Activated T-cell treated with anti-CD3 and anti-CD28 coated beads, Interleukin-2, amount 50 U/mL, for 72 hours (primary cell): ENCODE results near the gene CMIP. TPM values are rescaled to one million over a fixed set of nuclear protein-coding genes. Genes with fewer than 3 reads are reported as not detected.

Experiments
- ATAC-seq, 2 donors: fragments of 150-1000 bp; cut with Tn5 transposase; replicated peaks in 1 of 2; 2 replicates each; pipeline ENCODE4 v1.10.0; 2021; ENCODE audit warnings: moderate library complexity in 2 of 2, mild to moderate bottlenecking in 1 of 2
- DNase-seq, 2 donors: peaks; one replicate each; pipeline ENCODE4 v3.0.0; 2021 to 2022; ENCODE audit warnings: mixed read lengths in 1 of 2
- H3K27ac Mint-ChIP-seq: one replicate; pipeline ENCODE4 v1.8.0; 2022; ENCODE audit warnings: mild to moderate bottlenecking, moderate library complexity, mixed read lengths
- H3K27me3 Mint-ChIP-seq: one replicate; pipeline ENCODE4 v1.8.0; 2022; ENCODE audit warnings: low read depth, mixed read lengths
- H3K36me3 Mint-ChIP-seq, 2 donors: one replicate each; pipeline ENCODE4 v1.8.0; 2022; ENCODE audit warnings: mixed read lengths in 2 of 2, mild to moderate bottlenecking in 1 of 2; ENCODE audit not compliant: insufficient read depth in 2 of 2
- H3K4me1 Mint-ChIP-seq: one replicate; pipeline ENCODE4 v1.8.0; 2022; ENCODE audit warnings: low read depth, mixed read lengths
- H3K4me3 Mint-ChIP-seq, 2 donors: one replicate each; pipeline ENCODE4 v1.8.0; 2022; ENCODE audit warnings: mild to moderate bottlenecking in 2 of 2, mixed read lengths in 2 of 2, moderate library complexity in 2 of 2
- H3K9me3 Mint-ChIP-seq, 2 donors: one replicate each; pipeline ENCODE4 v1.8.0; 2022; ENCODE audit warnings: mixed read lengths in 2 of 2
- total RNA-seq, 2 donors: library from RNA; stranded (reverse); gene quantifications; one replicate each; pipeline ENCODE4 v1.2.3, GENCODE V29; 2022

The CMIP gene
- total RNA-seq, 2 donors from 2014 or later: 53.1 to 59.0 TPM

- H3K36me3 Mint-ChIP-seq: peaks cover 0 to 1% of the 10 kb centered on the region in 2 donors
- no peaks in the 10 kb centered on the region for H3K9me3 Mint-ChIP-seq
- no peaks in the 10 kb centered on the region for H3K27me3 Mint-ChIP-seq
- H3K4me1 Mint-ChIP-seq: peaks cover 27% of the 10 kb centered on the region
- no peak for ATAC-seq
- H3K4me3 Mint-ChIP-seq: no peak overlapping the region
- no peak overlapping the region for H3K27ac Mint-ChIP-seq
- no peak for DNase-seq
Observed at GRCh38 chr16:81485824-81486539, 41.4 kb downstream of the CMIP start.

GRCh38 chr16:81486540-81487061 is 42.0 kb downstream of the CMIP start:
- Mint-ChIP-seq H3K4me1 (peaks cover 20% of the 10 kb centered on the region), H3K36me3 (peaks cover 0 to 1% of the 10 kb centered on the region in 2 donors), H3K27me3 (no peaks in the 10 kb centered on the region), H3K27ac (no peak overlapping the region), H3K4me3 (no peak overlapping the region), H3K9me3 (no peaks in the 10 kb centered on the region)
- no peak for ATAC-seq
- no peak for DNase-seq

GRCh38 chr16:81487301-81487720 is 42.7 kb downstream of the CMIP start:
- Mint-ChIP-seq H3K36me3 (peaks cover 0 to 1% of the 10 kb centered on the region in 2 donors), H3K27ac (no peak overlapping the region), H3K4me1 (peaks cover 13% of the 10 kb centered on the region), H3K27me3 (no peaks in the 10 kb centered on the region), H3K9me3 (no peaks in the 10 kb centered on the region), H3K4me3 (no peak overlapping the region)
- DNase-seq (no peak), ATAC-seq (no peak)

DNA sequence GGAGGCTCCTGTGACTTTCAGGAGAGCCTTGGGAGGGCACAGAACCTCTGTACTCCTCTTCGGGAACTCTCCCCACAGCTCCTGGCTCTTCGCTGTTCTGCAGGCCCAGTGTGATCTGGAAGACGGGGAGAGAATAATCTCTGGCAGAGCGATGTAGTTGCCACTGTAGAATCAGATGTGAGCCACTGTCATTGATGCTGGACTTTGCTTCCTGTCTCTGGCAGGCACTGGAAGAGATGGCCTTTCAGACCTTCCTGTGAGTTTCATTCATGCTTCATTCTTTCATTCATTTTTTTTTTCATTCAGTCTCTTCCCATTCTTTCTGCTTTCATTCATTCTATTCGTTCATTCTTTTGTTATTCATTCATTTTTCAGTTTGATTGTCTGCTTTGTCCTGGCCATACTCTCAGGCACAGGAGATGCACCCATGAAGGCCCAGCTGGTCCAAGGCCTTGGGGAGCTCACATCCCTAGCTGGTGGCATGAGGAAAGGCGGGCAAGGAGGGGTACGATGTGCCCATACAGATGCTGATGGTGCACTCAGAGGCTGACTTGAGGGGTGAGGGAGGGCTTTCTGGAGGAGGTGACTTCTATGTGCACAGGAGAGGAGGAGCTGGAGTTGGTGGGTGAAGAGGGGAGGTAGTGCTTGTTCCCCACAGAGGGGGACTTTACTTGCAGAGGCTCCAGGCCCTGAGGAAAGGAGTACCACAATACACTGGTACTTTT is 44.2 kb downstream of the CMIP start:
- Mint-ChIP-seq H3K4me1 (peaks cover 19% of the 10 kb centered on the region), H3K4me3 (no peak overlapping the region), H3K36me3 (no peaks in the 10 kb centered on the region), H3K27me3 (no peaks in the 10 kb centered on the region), H3K9me3 (no peaks in the 10 kb centered on the region), H3K27ac (no peak overlapping the region)
- ATAC-seq (no peak), DNase-seq (no peak)

DNA sequence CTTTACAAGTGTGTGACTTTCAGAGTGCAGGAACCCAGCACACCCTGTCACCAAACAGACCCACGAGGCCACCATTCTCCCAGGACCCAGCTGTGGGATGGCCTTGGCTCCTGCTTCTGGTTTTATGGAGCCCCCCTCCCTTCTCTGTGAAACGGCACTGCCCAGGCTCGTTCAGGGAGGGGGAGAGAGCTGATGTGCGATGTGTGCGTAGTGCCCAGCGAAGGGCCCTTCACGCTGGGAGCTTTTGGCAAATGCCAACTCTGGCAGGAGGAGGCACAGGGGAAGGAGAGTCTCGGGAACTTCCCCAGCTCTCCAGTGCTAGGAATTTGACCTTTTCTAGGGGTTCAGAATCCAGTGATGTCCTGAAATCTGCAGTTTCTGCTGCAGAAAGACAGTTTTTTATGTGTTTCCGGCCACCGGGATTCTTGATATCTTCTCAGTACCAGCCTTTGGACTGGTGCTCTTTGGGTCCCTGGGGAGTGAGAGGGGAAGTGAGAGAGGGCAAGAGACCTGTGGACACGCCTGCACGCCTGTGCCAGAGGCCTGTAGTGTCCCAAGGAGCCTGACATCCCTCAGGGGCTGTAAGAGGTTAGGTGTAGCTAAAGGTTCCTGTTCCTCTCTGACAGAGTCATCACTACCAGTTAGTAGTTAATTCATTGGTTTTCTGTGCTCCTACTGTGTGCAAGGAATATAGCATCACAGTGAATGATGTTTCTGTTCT is 45.1 kb downstream of the CMIP start:
- Mint-ChIP-seq H3K36me3 (no peaks in the 10 kb centered on the region), H3K4me3 (no peak overlapping the region), H3K27me3 (no peaks in the 10 kb centered on the region), H3K9me3 (no peaks in the 10 kb centered on the region), H3K27ac (no peak overlapping the region), H3K4me1 (peaks cover 19% of the 10 kb centered on the region)
- DNase-seq (no peak), ATAC-seq (no peak)

DNA sequence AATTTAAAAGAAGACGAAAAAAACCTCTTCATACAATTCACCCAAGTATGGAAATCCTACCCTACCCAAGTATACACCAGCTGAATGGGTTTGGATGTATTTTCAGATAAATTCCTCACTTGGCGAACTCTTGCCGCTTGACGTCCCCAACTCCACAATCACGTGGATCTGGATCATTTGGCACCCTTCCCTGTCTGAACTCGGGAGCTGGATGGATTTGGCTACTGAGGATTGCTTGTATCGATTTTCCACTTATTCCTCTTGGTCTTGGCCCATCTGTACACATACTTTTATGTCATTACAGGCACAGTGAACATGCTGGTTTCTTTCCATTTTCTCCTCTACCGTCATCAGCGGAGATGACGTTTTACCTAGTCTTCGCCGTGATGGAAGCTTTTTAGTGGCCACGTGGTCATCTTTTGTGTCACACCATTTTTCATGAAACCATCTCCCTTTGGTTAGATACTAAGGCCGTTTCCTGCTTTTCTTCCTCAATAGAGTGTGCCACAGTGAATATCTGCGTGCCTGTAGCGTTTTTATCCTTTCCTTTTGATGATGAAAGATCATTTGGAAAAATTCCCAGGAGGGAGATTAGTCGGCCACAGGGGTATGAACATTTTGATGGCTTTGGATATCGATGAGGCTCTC is 47.1 kb downstream of the CMIP start:
- H3K36me3 Mint-ChIP-seq: no peaks in the 10 kb centered on the region
- ATAC-seq (no peak), DNase-seq (no peak)
- H3K27me3 Mint-ChIP-seq: no peaks in the 10 kb centered on the region
- H3K9me3 Mint-ChIP-seq: no peaks in the 10 kb centered on the region
- peaks cover 19% of the 10 kb centered on the region for H3K4me1 Mint-ChIP-seq
- no peak overlapping the region for H3K27ac Mint-ChIP-seq
- H3K4me3 Mint-ChIP-seq: no peak overlapping the region

- no peak overlapping the region for H3K4me3 Mint-ChIP-seq
- ATAC-seq (no peak), DNase-seq (no peak)
- peaks cover 19% of the 10 kb centered on the region for H3K4me1 Mint-ChIP-seq
- H3K27ac Mint-ChIP-seq: no peak overlapping the region
- H3K9me3 Mint-ChIP-seq: no peaks in the 10 kb centered on the region
- no peaks in the 10 kb centered on the region for H3K27me3 Mint-ChIP-seq
- H3K36me3 Mint-ChIP-seq: no peaks in the 10 kb centered on the region
Observed at GRCh38 chr16:81492311-81492761, 47.7 kb downstream of the CMIP start.

GRCh38 chr16:81492965-81493754 is 48.6 kb downstream of the CMIP start:
- peak in 1 of 2 donors; percentile 16 for ATAC-seq
- H3K27ac Mint-ChIP-seq: no peak overlapping the region

DNA sequence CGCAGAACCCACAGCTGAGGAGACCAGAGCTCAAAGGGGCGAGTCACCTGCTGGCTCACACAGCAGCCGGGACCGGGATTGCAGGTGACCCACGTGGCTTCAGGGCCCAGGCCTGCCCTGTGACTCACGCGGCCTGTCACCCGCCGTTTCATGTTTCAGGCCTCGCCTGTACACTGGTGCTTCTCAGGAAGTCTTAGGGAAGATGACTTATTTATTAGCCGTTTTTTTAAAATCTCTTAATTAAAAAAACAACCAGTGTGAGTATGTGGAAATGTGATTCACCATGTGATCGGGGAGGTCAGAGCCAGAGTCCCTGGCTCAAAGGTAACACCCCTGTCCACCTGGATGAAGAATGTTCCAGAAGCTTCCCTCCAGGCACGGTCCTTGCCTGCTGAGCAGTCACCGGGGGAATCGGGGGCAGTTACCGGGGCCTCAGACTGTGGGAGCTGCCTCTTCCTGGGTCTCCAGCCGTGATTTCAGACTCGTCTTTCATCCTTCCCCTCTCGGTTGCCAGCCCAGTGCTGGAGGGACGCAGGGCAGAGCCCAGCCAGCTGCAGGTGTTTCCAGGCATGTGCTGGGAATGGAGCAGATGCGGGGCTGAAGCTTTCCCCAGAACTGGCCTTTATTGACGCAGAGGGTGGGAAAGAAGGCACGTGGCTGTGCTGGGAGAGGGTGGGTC is 49.3 kb downstream of the CMIP start:
- Mint-ChIP-seq H3K27ac (peak overlapping the region; percentile 25), H3K4me3 (no peak overlapping the region), H3K36me3 (no peaks in the 10 kb centered on the region), H3K27me3 (no peaks in the 10 kb centered on the region), H3K9me3 (no peaks in the 10 kb centered on the region), H3K4me1 (peaks cover 28% of the 10 kb centered on the region)
- ATAC-seq (peak; percentile 93), DNase-seq (peak; percentile 52 to 66)

More at GRCh38 chr16:81492965-81493754, 48.6 kb downstream of the CMIP start:
- Mint-ChIP-seq H3K4me3 (no peak overlapping the region), H3K9me3 (no peaks in the 10 kb centered on the region), H3K4me1 (peaks cover 25% of the 10 kb centered on the region), H3K27me3 (no peaks in the 10 kb centered on the region), H3K36me3 (no peaks in the 10 kb centered on the region)
- DNase-seq: no peak

DNA sequence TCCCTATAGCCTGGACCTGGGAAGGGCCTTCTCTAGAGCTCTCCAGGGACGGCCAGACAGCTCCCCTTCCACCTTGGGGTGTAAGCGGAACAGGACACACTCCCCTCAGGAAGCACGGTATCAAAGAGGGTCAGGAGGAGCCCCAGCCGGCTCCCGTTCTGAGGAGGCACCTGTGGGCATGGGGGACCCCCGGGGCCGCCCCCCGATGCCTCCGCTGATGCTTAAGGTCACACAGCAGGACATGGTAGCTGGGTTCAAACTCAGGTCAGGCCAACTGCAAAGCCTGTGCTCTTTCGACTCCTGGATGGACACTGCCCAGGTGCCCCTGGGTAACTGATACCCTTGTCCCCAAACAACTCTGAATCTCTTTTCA is 49.8 kb downstream of the CMIP start:
- H3K4me3 Mint-ChIP-seq: no peak overlapping the region
- peaks cover 28% of the 10 kb centered on the region for H3K4me1 Mint-ChIP-seq
- H3K27ac Mint-ChIP-seq: no peak overlapping the region
- DNase-seq: no peak
- no peaks in the 10 kb centered on the region for H3K36me3 Mint-ChIP-seq
- no peak for ATAC-seq
- H3K9me3 Mint-ChIP-seq: no peaks in the 10 kb centered on the region
- H3K27me3 Mint-ChIP-seq: no peaks in the 10 kb centered on the region

DNA sequence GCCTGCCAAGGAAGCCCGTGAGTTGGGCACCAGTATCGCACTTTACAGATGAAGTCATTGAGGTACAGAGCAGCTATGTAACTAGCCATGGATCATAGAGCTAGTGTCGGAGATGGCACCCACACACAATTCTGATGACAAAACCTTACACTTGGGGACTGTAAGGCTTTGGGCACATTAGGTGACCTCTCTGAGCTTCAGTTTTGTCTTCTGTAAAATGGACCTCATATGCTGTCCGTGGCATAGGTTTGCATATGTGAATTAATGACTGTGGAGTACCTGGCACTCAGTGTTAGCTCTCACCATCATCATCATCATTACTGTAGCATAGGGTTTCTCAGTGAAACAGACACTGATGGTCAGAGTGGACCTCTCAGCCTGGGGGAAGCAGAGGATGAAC is 50.3 kb downstream of the CMIP start:
- Mint-ChIP-seq H3K36me3 (peaks cover 0 to under 1% of the 10 kb centered on the region in 2 donors), H3K27ac (no peak overlapping the region), H3K4me3 (no peak overlapping the region), H3K4me1 (peaks cover 28% of the 10 kb centered on the region), H3K27me3 (no peaks in the 10 kb centered on the region), H3K9me3 (no peaks in the 10 kb centered on the region)
- no peak for ATAC-seq
- DNase-seq: no peak
